Gastroesophageal sphincter (tissue), 4 donors: ENCODE data around the gene ACAP1. TPM values are rescaled to one million over a fixed set of nuclear protein-coding genes. Genes with fewer than 3 reads are reported as not detected.

ENCODE experiments used
- ATAC-seq: fragments of 150-250 bp; one replicate; pipeline ENCODE4 v1.9.1; 2016; ENCODE audit warnings: mild to moderate bottlenecking, moderate library complexity
- H3K27ac ChIP-seq, 4 donors: fragments of 200-600 bp; sonication (generic) in 3 of 4; 1 replicate in 3 of 4; 2 replicates in 1 of 4; pipeline ENCODE4 v1.5.1; 2016 to 2019
- H3K27me3 ChIP-seq: fragments of 200-600 bp; sonication (generic); one replicate; pipeline ENCODE4 v1.5.1; 2019
- H3K36me3 ChIP-seq, 2 donors: fragments of 200-600 bp; sonication (generic); one replicate each; pipeline ENCODE4 v1.5.1; 2019; ENCODE audit warnings: control low read depth in 1 of 2
- H3K4me1 ChIP-seq, 3 donors: fragments of 200-600 bp; sonication (generic); 1 replicate in 2 of 3; 2 replicates in 1 of 3; pipeline ENCODE4 v1.5.1; 2016 to 2019; ENCODE audit warnings: control low read depth in 2 of 3
- H3K4me3 ChIP-seq, 2 donors: fragments of 200-600 bp; sonication (generic); one replicate each; pipeline ENCODE4 v1.5.1; 2019; ENCODE audit warnings: mild to moderate bottlenecking in 1 of 2, moderate library complexity in 1 of 2
- H3K9me3 ChIP-seq, 3 donors: fragments of 200-600 bp; sonication (generic); one replicate each; pipeline ENCODE4 v1.5.1; 2017 to 2019; ENCODE audit warnings: control low read depth in 2 of 3
- EP300 ChIP-seq: sonication (generic); formaldehyde crosslinking; IDR thresholded peaks from one replicate; pipeline ENCODE4 v1.6.1; 2017; ENCODE audit warnings: antibody characterized with exemption, mild to moderate bottlenecking
- POLR2A ChIP-seq, 2 donors: fragments of 450-650 bp; IDR thresholded peaks; one replicate each; pipeline ENCODE4 v1.6.1; 2017; ENCODE audit warnings: antibody characterized with exemption in 2 of 2, mild to moderate bottlenecking in 2 of 2, moderate library complexity in 1 of 2
- POLR2AphosphoS5 ChIP-seq: sonication (generic); formaldehyde crosslinking; IDR thresholded peaks from one replicate; pipeline ENCODE4 v1.6.1; 2017; ENCODE audit warnings: antibody characterized with exemption
- WGBS, 2 donors: methylation state at CpG; one replicate each; pipeline ENCODE4 v1.1.5; 2018; ENCODE audit warnings: low coverage in 1 of 2; 5-methylcytosine and 5-hydroxymethylcytosine counted together
- total RNA-seq, 4 donors: library from RNA; depleted of rRNA; stranded (reverse); fragments of >200 nt; gene quantifications; one replicate each; pipeline ENCODE4 v1.1.0, GENCODE V29; 2016
- TF ChIP-seq, protein P1 (sequence below), 4 experiments: fragments of 200-600 bp in 2 of 4; fragments of 450-650 bp in 2 of 4; sonication (generic) in 1 of 4; IDR thresholded peaks; one replicate each; pipeline ENCODE4 v1.5.1; 2017 to 2019; ENCODE audit warnings: antibody characterized with exemption in 4 of 4, mild to moderate bottlenecking in 2 of 4, moderate library complexity in 2 of 4

ACAP1 gene
- total RNA-seq, 4 donors from 2014 or later, result 2.0 to 4.6 (median 3.5) TPM

DNA sequence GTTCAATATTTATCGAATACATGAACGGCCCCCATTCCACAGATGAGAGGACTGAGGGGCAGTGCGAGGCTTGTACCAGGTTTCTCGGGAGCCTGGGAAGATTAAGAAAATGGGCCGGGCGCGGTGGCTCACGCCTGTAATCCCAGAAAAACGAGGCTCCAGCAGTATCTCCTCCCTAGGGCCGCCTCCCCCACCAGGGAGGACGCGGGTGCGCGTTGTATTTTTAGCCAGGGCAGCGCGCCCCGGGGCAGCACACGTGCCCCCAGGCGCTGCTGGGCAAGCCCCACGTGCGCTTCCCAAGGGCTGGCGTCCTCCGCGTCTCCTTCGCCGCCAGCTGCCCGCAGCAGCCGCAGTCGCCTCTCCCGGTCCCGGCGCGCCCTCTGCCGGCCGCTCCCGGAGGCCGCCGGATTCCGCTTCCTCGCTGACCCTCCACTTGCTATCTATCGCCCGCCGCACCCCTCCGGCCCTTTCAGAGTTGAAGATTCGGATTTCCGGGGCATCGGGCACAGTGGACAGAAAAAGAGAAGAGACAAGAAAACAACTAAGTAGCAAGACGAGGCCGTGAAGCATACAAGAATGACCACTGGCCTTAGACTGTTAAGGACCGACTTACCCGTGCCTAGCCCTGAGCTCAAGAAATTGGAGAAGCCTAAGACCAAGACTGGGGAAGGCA is 40.0 kb upstream of the ACAP1 start:
- peak overlapping the region; percentile 58 to 98 (median 90) for H3K27ac ChIP-seq
- WGBS, 2 donors, result 4 to 38% methylated on average over 2 to 15 of the region's 51 CpGs
- H3K36me3 ChIP-seq, result no peaks in the 10 kb centered on the region
- no peaks in the 10 kb centered on the region for H3K9me3 ChIP-seq
- peaks cover 25% of the 10 kb centered on the region for H3K27me3 ChIP-seq
- TF ChIP-seq EP300 (no peak), POLR2A (IDR thresholded peaks at IDR 0.05) (no peak), POLR2AphosphoS5 (peak; percentile 78)
- TF ChIP-seq, protein P1, sequence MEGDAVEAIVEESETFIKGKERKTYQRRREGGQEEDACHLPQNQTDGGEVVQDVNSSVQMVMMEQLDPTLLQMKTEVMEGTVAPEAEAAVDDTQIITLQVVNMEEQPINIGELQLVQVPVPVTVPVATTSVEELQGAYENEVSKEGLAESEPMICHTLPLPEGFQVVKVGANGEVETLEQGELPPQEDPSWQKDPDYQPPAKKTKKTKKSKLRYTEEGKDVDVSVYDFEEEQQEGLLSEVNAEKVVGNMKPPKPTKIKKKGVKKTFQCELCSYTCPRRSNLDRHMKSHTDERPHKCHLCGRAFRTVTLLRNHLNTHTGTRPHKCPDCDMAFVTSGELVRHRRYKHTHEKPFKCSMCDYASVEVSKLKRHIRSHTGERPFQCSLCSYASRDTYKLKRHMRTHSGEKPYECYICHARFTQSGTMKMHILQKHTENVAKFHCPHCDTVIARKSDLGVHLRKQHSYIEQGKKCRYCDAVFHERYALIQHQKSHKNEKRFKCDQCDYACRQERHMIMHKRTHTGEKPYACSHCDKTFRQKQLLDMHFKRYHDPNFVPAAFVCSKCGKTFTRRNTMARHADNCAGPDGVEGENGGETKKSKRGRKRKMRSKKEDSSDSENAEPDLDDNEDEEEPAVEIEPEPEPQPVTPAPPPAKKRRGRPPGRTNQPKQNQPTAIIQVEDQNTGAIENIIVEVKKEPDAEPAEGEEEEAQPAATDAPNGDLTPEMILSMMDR (IDR thresholded peaks at IDR 0.05), result peak in 3 of 4 experiments; percentile 98 to 99 (median 99)
- H3K4me3 ChIP-seq, result peak overlapping the region in 1 of 2 donors; percentile 30
- peaks cover 5 to 56% (median 41%) of the 10 kb centered on the region in 3 donors for H3K4me1 ChIP-seq
- ATAC-seq, result peak; percentile 88

DNA sequence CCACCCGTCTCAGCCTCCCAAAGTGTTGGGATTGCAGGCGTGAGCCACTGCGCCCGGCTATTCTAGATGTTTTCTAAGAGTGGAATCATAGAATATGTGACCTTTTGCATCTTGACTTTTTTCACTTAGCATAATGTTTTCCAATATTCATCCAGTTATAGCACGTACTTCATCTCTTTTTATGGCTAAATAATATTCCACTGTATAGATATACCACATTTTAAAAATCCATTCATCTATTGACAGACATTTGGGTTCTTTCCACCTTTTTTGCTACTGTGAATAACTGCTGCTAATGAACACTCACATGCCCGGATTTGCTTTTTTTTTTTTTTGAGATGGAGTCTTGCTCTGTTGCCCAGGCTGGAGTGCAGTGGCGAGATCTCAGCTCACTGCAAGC is 32.1 kb upstream of the ACAP1 start:
- 90 to 91% methylated on average over 3 to 7 of the region's 7 CpGs for WGBS, 2 donors
- TF ChIP-seq, protein P1 (IDR thresholded peaks at IDR 0.05), result no peak
- TF ChIP-seq POLR2A (IDR thresholded peaks at IDR 0.05) (no peak), POLR2AphosphoS5 (no peak), EP300 (no peak)
- H3K9me3 ChIP-seq, result no peaks in the 10 kb centered on the region
- H3K27me3 ChIP-seq, result no peaks in the 10 kb centered on the region
- ATAC-seq, result no peak
- H3K27ac ChIP-seq, result no peak overlapping the region
- no peak overlapping the region for H3K4me3 ChIP-seq
- H3K4me1 ChIP-seq, result peaks cover 2 to 15% (median 4%) of the 10 kb centered on the region in 3 donors
- peaks cover 0 to under 1% of the 10 kb centered on the region in 2 donors for H3K36me3 ChIP-seq

- Histone ChIP-seq H3K4me1 (peaks cover 5 to 42% (median 15%) of the 10 kb centered on the region in 3 donors), H3K27ac (peak within 1 kb of the TSS; percentile 91 to 100 (median 100)), H3K27me3 (no peaks in the 10 kb centered on the region), H3K36me3 (peaks cover 3 to 29% of the 10 kb centered on the region in 2 donors), H3K4me3 (peak within 1 kb of the TSS; percentile 68 to 99), H3K9me3 (no peaks in the 10 kb centered on the region)
- TF ChIP-seq EP300, result no peak
- peak; percentile 94 for TF ChIP-seq POLR2AphosphoS5
- TF ChIP-seq, protein P1 (IDR thresholded peaks at IDR 0.05), result no peak
- peak; percentile 74 to 93 for TF ChIP-seq POLR2A (IDR thresholded peaks at IDR 0.05)
- WGBS, 2 donors, result 0% methylated on average over 10 to 37 of the region's 64 CpGs
- peak; percentile 93 for ATAC-seq
These were observed 29.2 kb upstream of the ACAP1 start, which contains the start of gene EIF5A for GRCh38 chr17:7306911-7307685. Gene EIF5A (plus strand): TSS chr17:7307628. CDS start chr17:7309636, 2,008 bp downstream.

DNA sequence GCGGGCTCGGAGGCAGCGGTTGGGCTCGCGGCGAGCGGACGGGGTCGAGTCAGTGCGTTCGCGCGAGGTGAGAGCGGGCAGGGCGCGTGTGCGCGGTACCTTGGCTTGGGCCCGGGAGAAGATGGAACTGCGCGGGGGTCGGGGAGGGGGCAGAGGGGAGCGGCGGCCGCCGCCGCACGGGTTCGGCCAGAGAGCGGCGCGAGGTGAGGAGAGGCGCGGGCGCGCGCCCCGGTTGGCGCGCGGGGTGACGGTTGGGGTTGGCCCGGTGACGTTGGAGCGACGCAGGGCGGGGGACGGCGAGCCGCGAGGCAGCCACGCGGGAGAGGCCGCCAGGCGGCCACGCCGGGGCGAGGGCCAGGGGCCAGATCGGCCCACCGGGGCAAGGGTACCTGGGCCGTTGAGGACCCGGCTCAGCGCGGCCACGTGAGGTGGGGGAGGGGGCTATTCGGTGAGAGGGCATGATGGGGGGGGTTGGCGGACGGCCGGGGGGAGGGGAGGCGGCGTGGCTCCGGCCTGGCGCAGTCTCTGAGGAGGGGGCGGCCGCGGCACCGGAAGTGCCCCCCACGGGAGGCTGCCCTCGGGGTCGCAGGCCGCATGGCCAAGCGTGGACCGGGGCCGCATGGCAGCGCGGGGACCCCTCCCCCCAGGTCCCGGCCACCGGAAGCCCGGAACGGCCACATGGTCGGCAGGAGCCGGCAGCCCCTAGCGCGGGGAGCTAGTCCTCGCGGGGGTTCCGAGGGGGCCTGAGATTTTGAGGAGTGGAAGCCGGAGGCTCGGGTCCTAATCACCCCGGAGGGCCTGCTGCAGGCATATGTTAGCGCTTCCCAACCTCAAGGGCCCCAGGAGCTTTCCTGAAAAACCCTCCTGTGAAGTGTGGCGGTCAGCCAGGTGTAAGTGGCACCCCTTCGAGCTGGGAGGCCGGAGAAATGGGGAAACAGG is 28.4 kb upstream of the ACAP1 start:
- H3K36me3 ChIP-seq, result peaks cover 3 to 38% of the 10 kb centered on the region in 2 donors
- peaks cover 5 to 51% (median 16%) of the 10 kb centered on the region in 3 donors for H3K4me1 ChIP-seq
- H3K27ac ChIP-seq, result peak overlapping the region; percentile 91 to 100 (median 100)
- TF ChIP-seq EP300, result no peak
- TF ChIP-seq, protein P1 (IDR thresholded peaks at IDR 0.05), result peak in 3 of 4 experiments; percentile 13 to 44 (median 33)
- TF ChIP-seq POLR2A (IDR thresholded peaks at IDR 0.05), result peak in 1 of 2 donors; percentile 95
- no peak for TF ChIP-seq POLR2AphosphoS5
- no peaks in the 10 kb centered on the region for H3K9me3 ChIP-seq
- H3K4me3 ChIP-seq, result peak overlapping the region; percentile 68 to 99
- H3K27me3 ChIP-seq, result no peaks in the 10 kb centered on the region
- peak; percentile 17 for ATAC-seq
- 0% methylated on average over 3 of the region's 104 CpGs; no CpG with 5 or more reads in 1 of the 2 donors for WGBS, 2 donors
